ENCODE measurements around the gene ADAMTSL5.

GRCh38 chr19:1486720-1487575 lies 25.9 kb downstream of the ADAMTSL5 start:
- TF ChIP-seq POLR2A (IDR thresholded peaks at IDR 0.05), result no peak
- no peak for TF ChIP-seq CTCF (IDR thresholded peaks at IDR 0.05)
- no peak for TF ChIP-seq EP300 (IDR thresholded peaks at IDR 0.05)
- no peak for TF ChIP-seq POLR2AphosphoS5 (IDR thresholded peaks at IDR 0.05)

Measured in suprapubic skin (tissue), 4 donors.